GM12878 (cell line): ENCODE results near the gene NES. TPM values are rescaled to one million over a fixed set of nuclear protein-coding genes. Genes with fewer than 3 reads are reported as not detected.

Experiments used
- ATAC-seq: fragments of 200-7000 bp; cut with Tn5 transposase; 3 replicates; pipeline ENCODE4 v1.9.1; 2020; ENCODE audit warnings: mild to moderate bottlenecking, moderate library complexity
- BruUV-seq: library from RNA; stranded (reverse); fragments of 400-500 nt; replicated peaks from 2 replicates; lab custom pipeline; 2021; lab: Mats Ljungman, UMichigan
- CTCF ChIA-PET: fragments of 300-600 bp; sonication (Branson Sonifier 250); formaldehyde crosslinking; extraction: SDS; loops from one replicate; lab custom pipeline; 2021; ENCODE audit warnings: inconsistent platforms; lab: Yijun Ruan, JAX
- POLR2A ChIA-PET: fragments of 350-600 bp; formaldehyde crosslinking; extraction: SDS; loops from one replicate; lab custom pipeline; 2021; ENCODE audit warnings: inconsistent platforms; lab: Charles Lee
- RAD21 ChIA-PET: fragments of 300-600 bp; sonication (Branson Sonifier 250); formaldehyde crosslinking; loops from one replicate; lab custom pipeline; 2023; ENCODE audit warnings: antibody characterized with exemption; ENCODE audit not compliant: unreplicated experiment; lab: Charles Lee
- SMC1A ChIA-PET: fragments of 300-600 bp; sonication (Branson Sonifier 250); formaldehyde crosslinking; loops from one replicate; lab custom pipeline; 2023; ENCODE audit not compliant: unreplicated experiment, uncharacterized antibody; lab: Charles Lee
- DNase-seq: peaks from one replicate; pipeline ENCODE4 v3.0.0-alpha.2; 2011; ENCODE audit warnings: low read depth, low spot score
- FAIRE-seq: peaks from 3 replicates; lab custom pipeline; 2011; peaks lifted over from hg19 to GRCh38; lab: Jason Lieb, UNC
- H2AFZ ChIP-seq: 2 replicates; pipeline ENCODE4 v1.6.0; 2011; ENCODE audit warnings: low read depth, low read length, control low read depth; ENCODE audit not compliant: control insufficient read depth
- H3K27ac ChIP-seq: 2 replicates; pipeline ENCODE4 v1.5.1; 2011; ENCODE audit warnings: control low read depth; ENCODE audit not compliant: control insufficient read depth, insufficient read depth
- H3K27me3 ChIP-seq, 2 experiments: replicated peaks in 1 of 2; 2 replicates each; pipeline versions ENCODE4 v1.6.0 to v1.6.1; 2011; ENCODE audit warnings: low read length in 1 of 2; ENCODE audit not compliant: control insufficient read depth in 2 of 2, insufficient read depth in 2 of 2
- H3K36me3 ChIP-seq, 2 experiments: 2 replicates each; pipeline ENCODE4 v1.5.1; 2011; ENCODE audit warnings: low read length in 1 of 2; ENCODE audit not compliant: control insufficient read depth in 2 of 2, insufficient read depth in 2 of 2
- H3K4me1 ChIP-seq: 2 replicates; pipeline ENCODE4 v1.6.1; 2011; ENCODE audit warnings: mild to moderate bottlenecking, low read length, moderate library complexity, mixed read lengths; ENCODE audit not compliant: control insufficient read depth, insufficient read depth
- H3K4me2 ChIP-seq: 2 replicates; pipeline ENCODE4 v1.6.0; 2011; ENCODE audit warnings: control low read depth; ENCODE audit not compliant: control insufficient read depth, insufficient read depth
- H3K4me3 ChIP-seq: fragments of 200-600 bp; sonication (generic); 2 replicates; pipeline ENCODE4 v1.5.1; 2016
- H3K79me2 ChIP-seq: 2 replicates; pipeline ENCODE4 v1.6.0; 2011; ENCODE audit warnings: low read length; ENCODE audit not compliant: control insufficient read depth, insufficient read depth
- H3K9ac ChIP-seq: 2 replicates; pipeline ENCODE4 v1.8.0; 2011; ENCODE audit warnings: low read length, control low read depth, mixed read lengths; ENCODE audit not compliant: control insufficient read depth, insufficient read depth
- H3K9me3 ChIP-seq: replicated peaks from 3 replicates; pipeline ENCODE4 v1.5.1; 2011; ENCODE audit warnings: mild to moderate bottlenecking, low read length; ENCODE audit not compliant: control insufficient read depth, insufficient read depth
- H4K20me1 ChIP-seq: 2 replicates; pipeline ENCODE4 v1.6.0; 2011; ENCODE audit not compliant: control insufficient read depth, insufficient read depth
- CBFB ChIP-seq: IDR thresholded peaks from 2 replicates; pipeline ENCODE4 v1.6.1; 2016; ENCODE audit warnings: antibody characterized with exemption, low read depth
- STAT1 ChIP-seq: fragments of 450-650 bp; conservative IDR thresholded peaks from 2 replicates; pipeline ENCODE4 v1.6.1; 2014; ENCODE audit warnings: antibody characterized with exemption, mild to moderate bottlenecking
- TARDBP ChIP-seq: IDR thresholded peaks from 2 replicates; pipeline ENCODE4 v1.6.1; 2016; ENCODE audit warnings: borderline replicate concordance
- WGBS: methylation state at CpG from one replicate; pipeline ENCODE4 v1.1.6; 2016; ENCODE audit warnings: low lambda C conversion rate; ENCODE audit not compliant: insufficient replicate concordance, insufficient coverage; ENCODE audit errors: missing lambda C conversion rate; 5-methylcytosine and 5-hydroxymethylcytosine counted together
- in situ Hi-C: fragments of 300-500 bp; cut with MboI; formaldehyde crosslinking; loops from 9 replicates; pipeline ENCODE4 v1.14.3; 2018; ENCODE audit warnings: mixed read lengths
- intact Hi-C: fragments of 100-400 bp; cut with micrococcal nuclease; formaldehyde crosslinking; loops from one replicate; pipeline ENCODE4 v1.14.2; 2022; ENCODE audit not compliant: unreplicated experiment
- polyA plus RNA-seq, 11 experiments: library from polyadenylated mRNA; depleted of rRNA in 4 of 11; unstranded in 6 of 11; stranded (reverse) in 5 of 11; fragments of >200 nt; fragmentation: Nextera tagmentation in 4 of 11; fragmentation: Illumina TruSeq in 1 of 11; extraction: Ambion mirVana in 4 of 11; extraction: Trizol in 1 of 11; gene quantifications; 1 replicate in 1 of 11; 2 replicates in 10 of 11; pipeline versions ENCODE4 v1.2.1 to v1.2.3, GENCODE V29; 2011 to 2016; ENCODE audit warnings: inconsistent platforms in 2 of 11, missing spikeins in 2 of 11, low read depth in 1 of 11
- total RNA-seq, 4 experiments: library from RNA; depleted of rRNA in 3 of 4; stranded (reverse); fragments of >200 nt in 3 of 4; fragmentation: Illumina TruSeq in 1 of 4; extraction: Trizol in 1 of 4; gene quantifications; 2 replicates each; pipeline versions ENCODE4 v1.2.1 to v1.2.3, GENCODE V29; 2013 to 2021

Gene NES
- total and polyA plus RNA-seq, 10 of the 15 experiments (the other 5 are each of a cell fraction or from before 2014, with no cell fraction given), result under 0.01 to 0.15 (median 0.02) TPM; not detected in 4

DNA sequence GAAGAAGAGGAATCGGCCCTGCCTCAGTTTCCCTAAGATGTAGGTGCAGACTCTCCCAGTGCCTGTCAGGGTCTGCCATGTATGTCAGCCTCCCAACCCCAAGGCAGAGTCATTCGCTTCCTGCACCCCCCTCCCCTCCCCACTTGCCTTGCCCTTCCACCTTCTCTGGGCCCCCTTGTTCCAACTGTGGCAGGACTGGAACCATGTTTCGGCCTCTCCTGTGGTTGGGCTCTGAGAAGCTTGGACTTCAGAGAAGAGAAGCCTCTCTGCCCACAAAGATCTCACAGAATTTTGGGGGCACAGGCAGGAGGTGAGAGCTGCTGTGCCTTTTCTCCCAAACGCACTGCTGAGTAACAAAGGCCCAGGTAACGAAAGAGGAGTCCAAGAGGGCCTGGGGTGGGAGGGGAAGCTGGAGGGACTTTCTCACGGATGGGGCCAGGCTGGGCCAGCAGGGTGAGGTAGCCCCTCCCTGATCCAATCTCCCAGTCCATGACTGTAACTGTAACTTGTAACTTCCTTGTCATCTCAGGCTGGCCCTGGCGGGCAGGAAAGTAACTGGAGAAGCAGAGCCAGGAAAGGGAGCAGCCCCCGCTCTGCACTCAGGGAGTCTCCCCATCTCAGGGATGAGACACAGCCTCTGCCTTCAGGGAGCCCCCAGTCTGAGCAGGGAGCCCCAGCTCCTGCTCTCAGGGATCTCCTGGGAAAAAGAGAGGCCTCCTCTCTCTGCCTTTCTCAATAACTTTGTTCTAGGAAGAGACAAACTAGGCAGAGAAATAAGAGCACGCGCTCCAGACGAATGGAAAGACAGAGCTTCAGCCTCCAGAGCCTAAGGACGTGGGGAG lies 16.9 kb upstream of the NES start:
- ATAC-seq (no peak), DNase-seq (no peak), FAIRE-seq (no peak)
- SMC1A ChIA-PET, result no interaction called here
- H3K27ac ChIP-seq, result no peak overlapping the region
- no peak overlapping the region for H3K4me3 ChIP-seq
- H3K4me2 ChIP-seq, result no peak overlapping the region
- H2AFZ ChIP-seq, result no peak overlapping the region
- peaks cover 4% of the 10 kb centered on the region; the same call in 1 of the 2 replicates for H4K20me1 ChIP-seq
- CTCF ChIA-PET, result interaction anchor here (1.4 to 2.1 kb wide), 3 partner anchors 10 to 33 kb away, joined by 4 to 14 read pairs (median 7); no protein-coding TSS in a partner anchor
- WGBS, result 37% methylated on average over 12 of the region's 12 CpGs
- POLR2A ChIA-PET, result interaction anchor here (0.7 to 1.9 kb wide), 2 partner anchors 27 to 164 kb away, joined by 3 to 10 read pairs; no protein-coding TSS in a partner anchor
- no peaks in the 10 kb centered on the region for H3K9me3 ChIP-seq
- TF ChIP-seq CBFB, result no peak
- TF ChIP-seq TARDBP, result no peak
- TF ChIP-seq STAT1, result no peak
- no peaks in the 10 kb centered on the region for H3K4me1 ChIP-seq
- RAD21 ChIA-PET, result no interaction called here
- H3K79me2 ChIP-seq, result no peaks in the 10 kb centered on the region
- intact Hi-C loops (no loop called here), in situ Hi-C loops (no loop called here)
- no peaks in the 10 kb centered on the region for H3K36me3 ChIP-seq
- no TSS peak for BruUV-seq
- no peak overlapping the region for H3K9ac ChIP-seq
- peaks cover 18 to 33% of the 10 kb centered on the region in 2 experiments for H3K27me3 ChIP-seq
